B cell (primary cell): Measurements from ENCODE around the gene THUMPD3.

Experiments used
- CTCF ChIP-seq: fragments of 200-600 bp; IDR thresholded peaks from one replicate; pipeline ENCODE4 v1.8.0; 2022; ENCODE audit warnings: antibody characterized with exemption, mild to moderate bottlenecking
- EZH2 ChIP-seq: IDR thresholded peaks from 2 replicates; pipeline ENCODE4 v1.6.1; 2012; ENCODE audit warnings: borderline replicate concordance, low read depth, mild to moderate bottlenecking, moderate library complexity, low read length; ENCODE audit not compliant: insufficient read depth, poor library complexity, severe bottlenecking

- TF ChIP-seq EZH2 = no peak
- TF ChIP-seq CTCF = no peak
These were observed 25.9 kb downstream of the THUMPD3 start for GRCh38 chr3:9388562-9389272.
